NB4 (cell line): ENCODE measurements around the gene HINT1.

Experiments used
- CTCF ChIP-seq: IDR thresholded peaks from one replicate; pipeline ENCODE4 v1.5.1; 2012; ENCODE audit warnings: low read depth, low read length
- POLR2A ChIP-seq: IDR thresholded peaks from 2 replicates; pipeline ENCODE4 v1.6.1; 2011; ENCODE audit warnings: mild to moderate bottlenecking; ENCODE audit not compliant: insufficient read length; ENCODE audit errors: extremely low read depth

- TF ChIP-seq CTCF (no peak), POLR2A (no peak)
Observed at GRCh38 chr5:131211669-131212068, 46.6 kb upstream of the HINT1 start.
